Measurements from ENCODE around the gene EMD. TPM values are rescaled to one million over a fixed set of nuclear protein-coding genes. Genes with fewer than 3 reads are reported as not detected.

Gene EMD
- total and polyA plus RNA-seq, 7 experiments from 2014 or later, result 31.5 to 141 (median 81.7) TPM

GRCh38 chrX:154358829-154359228 is 20.3 kb upstream of the EMD start:
- no peak overlapping the region for H3K4me3 Mint-ChIP-seq
- no peak for ATAC-seq
- Histone ChIP-seq H3K27me3 (ENCODE audit: control insufficient read depth in 2 of 2, insufficient read depth in 2 of 2, low read length in 2 of 2) (no peaks in the 10 kb centered on the region), H3K9me3 (ENCODE audit: control insufficient read depth in 2 of 3, low read length in 3 of 3) (no peaks in the 10 kb centered on the region), H3K4me1 (ENCODE audit: control insufficient read depth in 2 of 2, insufficient read depth in 2 of 2, low read length in 2 of 2) (peaks cover 0 to 45% of the 10 kb centered on the region in 2 donors), H3K27ac (ENCODE audit: low read depth, low read length) (peak overlapping the region; percentile 21), H3K4me3 (ENCODE audit: low read length) (no peak overlapping the region), H3K36me3 (ENCODE audit: control insufficient read depth in 2 of 3, insufficient read depth in 3 of 3, low read length in 3 of 3) (peaks cover 38 to 93% (median 40%) of the 10 kb centered on the region in 3 experiments)
- H3K4me1 Mint-ChIP-seq, result peaks cover 4 to 16% (median 5%) of the 10 kb centered on the region in 7 donors
- H3K9me3 Mint-ChIP-seq, result no peaks in the 10 kb centered on the region
- intact Hi-C loops (cut with micrococcal nuclease), result no loop called here
- DNase-seq, result no peak
- POLR2A ChIA-PET, result no interaction called here
- no peaks in the 10 kb centered on the region for H3K27me3 Mint-ChIP-seq
- H3K27ac Mint-ChIP-seq, result peak overlapping the region in 4 of 9 donors; percentile 58 to 85 (median 70)
- CTCF ChIA-PET, result no interaction called here
- peaks cover 0 to 11% (median 0%) of the 10 kb centered on the region in 5 donors for H3K36me3 Mint-ChIP-seq

- Histone ChIP-seq H3K4me1 (ENCODE audit: control insufficient read depth in 2 of 2, insufficient read depth in 2 of 2, low read length in 2 of 2) (peaks cover 0 to 38% of the 10 kb centered on the region in 2 donors), H3K27ac (ENCODE audit: low read depth, low read length) (no peak overlapping the region), H3K4me3 (ENCODE audit: low read length) (no peak overlapping the region), H3K36me3 (ENCODE audit: control insufficient read depth in 2 of 3, insufficient read depth in 3 of 3, low read length in 3 of 3) (peaks cover 44 to 93% (median 46%) of the 10 kb centered on the region in 3 experiments), H3K27me3 (ENCODE audit: control insufficient read depth in 2 of 2, insufficient read depth in 2 of 2, low read length in 2 of 2) (no peaks in the 10 kb centered on the region), H3K9me3 (ENCODE audit: control insufficient read depth in 2 of 3, low read length in 3 of 3) (no peaks in the 10 kb centered on the region)
- DNase-seq, result no peak
- ChIA-PET CTCF (no interaction called here), POLR2A (no interaction called here)
- Mint-ChIP-seq H3K9me3 (no peaks in the 10 kb centered on the region), H3K27ac (no peak overlapping the region), H3K36me3 (peaks cover 0 to 12% (median 0%) of the 10 kb centered on the region in 5 donors), H3K27me3 (no peaks in the 10 kb centered on the region), H3K4me3 (no peak overlapping the region), H3K4me1 (peaks cover 4 to 16% (median 5%) of the 10 kb centered on the region in 7 donors)
- intact Hi-C loops (cut with micrococcal nuclease), result no loop called here
- no peak for ATAC-seq
Observed at GRCh38 chrX:154359362-154360154, 19.5 kb upstream of the EMD start.

GRCh38 chrX:154360155-154360713 is 18.9 kb upstream of the EMD start:
- Histone ChIP-seq H3K4me1 (ENCODE audit: control insufficient read depth in 2 of 2, insufficient read depth in 2 of 2, low read length in 2 of 2) (peaks cover 0 to 33% of the 10 kb centered on the region in 2 donors), H3K9me3 (ENCODE audit: control insufficient read depth in 2 of 3, low read length in 3 of 3) (no peaks in the 10 kb centered on the region), H3K27ac (ENCODE audit: low read depth, low read length) (no peak overlapping the region), H3K4me3 (ENCODE audit: low read length) (no peak overlapping the region), H3K36me3 (ENCODE audit: control insufficient read depth in 2 of 3, insufficient read depth in 3 of 3, low read length in 3 of 3) (peaks cover 48 to 93% (median 49%) of the 10 kb centered on the region in 3 experiments), H3K27me3 (ENCODE audit: control insufficient read depth in 2 of 2, insufficient read depth in 2 of 2, low read length in 2 of 2) (no peaks in the 10 kb centered on the region)
- ATAC-seq (no peak), DNase-seq (no peak)
- Mint-ChIP-seq H3K4me1 (peaks cover 4 to 16% (median 5%) of the 10 kb centered on the region in 7 donors), H3K36me3 (peaks cover 0 to 15% (median 0%) of the 10 kb centered on the region in 5 donors), H3K4me3 (peak overlapping the region in 1 of 10 donors; percentile 20), H3K27ac (peak overlapping the region in 3 of 9 donors; percentile 45 to 63 (median 56)), H3K27me3 (no peaks in the 10 kb centered on the region), H3K9me3 (no peaks in the 10 kb centered on the region)
- CTCF ChIA-PET, result no interaction called here
- POLR2A ChIA-PET, result no interaction called here
- intact Hi-C loops (cut with micrococcal nuclease), result no loop called here

- no peak for DNase-seq
- no peak overlapping the region for H3K27ac ChIP-seq (ENCODE audit: low read depth, low read length)
- H3K36me3 Mint-ChIP-seq, result peaks cover 0 to 15% (median 0%) of the 10 kb centered on the region in 5 donors
- no peaks in the 10 kb centered on the region for H3K9me3 ChIP-seq (ENCODE audit: control insufficient read depth in 2 of 3, low read length in 3 of 3)
- POLR2A ChIA-PET, result interaction anchor here (0.5 to 1.8 kb wide), 4 partner anchors 13 to 384 kb away, joined by 3 to 9 read pairs (median 4); no protein-coding TSS in a partner anchor
- peaks cover 7 to 35% of the 10 kb centered on the region in 2 donors for H3K4me1 ChIP-seq (ENCODE audit: control insufficient read depth in 2 of 2, insufficient read depth in 2 of 2, low read length in 2 of 2)
- H3K9me3 Mint-ChIP-seq, result no peaks in the 10 kb centered on the region
- H3K4me3 Mint-ChIP-seq, result no peak overlapping the region
- H3K4me1 Mint-ChIP-seq, result peaks cover 4 to 18% (median 8%) of the 10 kb centered on the region in 7 donors
- H3K36me3 ChIP-seq (ENCODE audit: control insufficient read depth in 2 of 3, insufficient read depth in 3 of 3, low read length in 3 of 3), result peaks cover 44 to 93% (median 55%) of the 10 kb centered on the region in 3 experiments
- H3K27ac Mint-ChIP-seq, result peak overlapping the region in 1 of 9 donors; percentile 43
- no peaks in the 10 kb centered on the region for H3K27me3 ChIP-seq (ENCODE audit: control insufficient read depth in 2 of 2, insufficient read depth in 2 of 2, low read length in 2 of 2)
- intact Hi-C loops (cut with micrococcal nuclease), result no loop called here
- ATAC-seq, result no peak
- no peaks in the 10 kb centered on the region for H3K27me3 Mint-ChIP-seq
- CTCF ChIA-PET, result interaction anchor here (0.7 kb wide), 1 partner anchor 225 kb away, joined by 3 read pairs; no protein-coding TSS in a partner anchor
- H3K4me3 ChIP-seq (ENCODE audit: low read length), result no peak overlapping the region
Observed at GRCh38 chrX:154362085-154362742, 16.9 kb upstream of the EMD start.

GRCh38 chrX:154363706-154364439 is 15.2 kb upstream of the EMD start:
- H3K27me3 ChIP-seq (ENCODE audit: control insufficient read depth in 2 of 2, insufficient read depth in 2 of 2, low read length in 2 of 2), result no peaks in the 10 kb centered on the region
- Mint-ChIP-seq H3K36me3 (peaks cover 0 to 15% (median 0%) of the 10 kb centered on the region in 5 donors), H3K4me1 (peaks cover under 1 to 22% (median 11%) of the 10 kb centered on the region in 7 donors), H3K27ac (peak overlapping the region in 1 of 9 donors; percentile 29), H3K4me3 (peak overlapping the region in 1 of 10 donors; percentile 20), H3K9me3 (no peaks in the 10 kb centered on the region), H3K27me3 (no peaks in the 10 kb centered on the region)
- CTCF ChIA-PET, result no interaction called here
- intact Hi-C loops (cut with micrococcal nuclease), result no loop called here
- H3K4me1 ChIP-seq (ENCODE audit: control insufficient read depth in 2 of 2, insufficient read depth in 2 of 2, low read length in 2 of 2), result peaks cover 16 to 34% of the 10 kb centered on the region in 2 donors
- ATAC-seq (no peak), DNase-seq (no peak)
- no peak overlapping the region for H3K4me3 ChIP-seq (ENCODE audit: low read length)
- POLR2A ChIA-PET, result interaction anchor here (1.0 kb wide), 1 partner anchor 48 kb away, joined by 4 read pairs; no protein-coding TSS in a partner anchor
- no peaks in the 10 kb centered on the region for H3K9me3 ChIP-seq (ENCODE audit: control insufficient read depth in 2 of 3, low read length in 3 of 3)
- H3K27ac ChIP-seq (ENCODE audit: low read depth, low read length), result no peak overlapping the region
- peaks cover 40 to 87% (median 45%) of the 10 kb centered on the region in 3 experiments for H3K36me3 ChIP-seq (ENCODE audit: control insufficient read depth in 2 of 3, insufficient read depth in 3 of 3, low read length in 3 of 3)

- ChIA-PET POLR2A (interaction anchor here (0.8 to 1.3 kb wide), 2 partner anchors 9 to 15 kb away, joined by 3 to 8 read pairs; no protein-coding TSS in a partner anchor), CTCF (no interaction called here)
- no peak overlapping the region for H3K4me3 ChIP-seq (ENCODE audit: low read length)
- DNase-seq (no peak), ATAC-seq (no peak)
- H3K27me3 ChIP-seq (ENCODE audit: control insufficient read depth in 2 of 2, insufficient read depth in 2 of 2, low read length in 2 of 2), result no peaks in the 10 kb centered on the region
- peaks cover 16 to 30% of the 10 kb centered on the region in 2 donors for H3K4me1 ChIP-seq (ENCODE audit: control insufficient read depth in 2 of 2, insufficient read depth in 2 of 2, low read length in 2 of 2)
- H3K9me3 ChIP-seq (ENCODE audit: control insufficient read depth in 2 of 3, low read length in 3 of 3), result no peaks in the 10 kb centered on the region
- H3K4me3 Mint-ChIP-seq, result peak overlapping the region in 1 of 10 donors; percentile 41
- intact Hi-C loops (cut with micrococcal nuclease), result no loop called here
- peaks cover 33 to 74% (median 37%) of the 10 kb centered on the region in 3 experiments for H3K36me3 ChIP-seq (ENCODE audit: control insufficient read depth in 2 of 3, insufficient read depth in 3 of 3, low read length in 3 of 3)
- peaks cover 0 to 22% (median 10%) of the 10 kb centered on the region in 7 donors for H3K4me1 Mint-ChIP-seq
- no peaks in the 10 kb centered on the region for H3K27me3 Mint-ChIP-seq
- no peaks in the 10 kb centered on the region for H3K9me3 Mint-ChIP-seq
- H3K27ac ChIP-seq (ENCODE audit: low read depth, low read length), result no peak overlapping the region
- peaks cover 0 to 22% (median 0%) of the 10 kb centered on the region in 5 donors for H3K36me3 Mint-ChIP-seq
- H3K27ac Mint-ChIP-seq, result peak overlapping the region in 2 of 9 donors; percentile 28 to 62
Observed at GRCh38 chrX:154365052-154365600, 14.0 kb upstream of the EMD start.
